H1 (cell line): Measurements from ENCODE around the gene EEF1AKMT3. TPM values are rescaled to one million over a fixed set of nuclear protein-coding genes. Genes with fewer than 3 reads are reported as not detected.

Experiments
- CTCF ChIA-PET: fragments of 300-600 bp; sonication (Branson Sonifier 250); formaldehyde crosslinking; loops from one replicate; lab custom pipeline; 2021; ENCODE audit not compliant: partially characterized antibody; lab: Charles Lee
- POLR2A ChIA-PET: fragments of 300-600 bp; sonication (Branson Sonifier 250); formaldehyde crosslinking; loops from one replicate; lab custom pipeline; 2021; ENCODE audit warnings: inconsistent platforms; ENCODE audit not compliant: partially characterized antibody; lab: Charles Lee
- DNase-seq, 2 experiments: peaks; one replicate each; pipeline versions ENCODE4 v3.0.0 to v3.0.0-alpha.2; 2010 to 2022; ENCODE audit warnings: low spot score in 2 of 2, low read depth in 1 of 2, mixed read lengths in 1 of 2
- FAIRE-seq: peaks from 2 replicates; lab custom pipeline; 2011; peaks lifted over from hg19 to GRCh38; lab: Jason Lieb, UNC
- H2AFZ ChIP-seq: 2 replicates; pipeline ENCODE4 v1.8.1; 2012; ENCODE audit warnings: low read length, inconsistent platforms
- H2AK5ac ChIP-seq: 2 replicates; pipeline ENCODE4 v1.6.1; 2013; ENCODE audit warnings: low read depth, low read length
- H2BK120ac ChIP-seq: replicated peaks from 2 replicates; pipeline ENCODE3; 2013; ENCODE audit warnings: low read depth, low read length, inconsistent platforms
- H2BK12ac ChIP-seq: 2 replicates; pipeline ENCODE4 v1.6.1; 2013; ENCODE audit warnings: low read depth, low read length
- H2BK15ac ChIP-seq: 2 replicates; pipeline ENCODE4 v1.6.1; 2013; ENCODE audit warnings: low read length
- H2BK20ac ChIP-seq: 2 replicates; pipeline ENCODE4 v1.6.1; 2013; ENCODE audit warnings: low read length
- H2BK5ac ChIP-seq: 2 replicates; pipeline ENCODE4 v1.6.1; 2013; ENCODE audit warnings: low read depth, low read length
- H3K14ac ChIP-seq: 2 replicates; pipeline ENCODE4 v1.6.1; 2013; ENCODE audit warnings: inconsistent platforms; ENCODE audit not compliant: insufficient read length
- H3K18ac ChIP-seq: 2 replicates; pipeline ENCODE4 v1.6.1; 2013; ENCODE audit warnings: low read length; ENCODE audit errors: extremely low read depth
- H3K23ac ChIP-seq: 2 replicates; pipeline ENCODE4 v1.6.1; 2013; ENCODE audit warnings: inconsistent platforms; ENCODE audit not compliant: insufficient read length
- H3K23me2 ChIP-seq: 2 replicates; pipeline ENCODE4 v1.6.1; 2013; ENCODE audit warnings: low read depth, low read length
- H3K27ac ChIP-seq: 2 replicates; pipeline ENCODE4 v1.6.1; 2011; ENCODE audit warnings: low read depth, low read length, inconsistent platforms
- H3K27me3 ChIP-seq, 4 experiments: replicated peaks in 1 of 4; 1 replicate in 1 of 4; 2 replicates in 3 of 4; pipeline versions ENCODE4 v1.6.1 to v1.8.1; 2011 to 2013; ENCODE audit warnings: low read length in 3 of 4, mild to moderate bottlenecking in 3 of 4, inconsistent platforms in 2 of 4, mixed read lengths in 2 of 4, moderate library complexity in 1 of 4; ENCODE audit not compliant: control insufficient read depth in 3 of 4, insufficient read depth in 3 of 4; ENCODE audit errors: extremely low read depth in 1 of 4
- H3K36me3 ChIP-seq, 4 experiments: 2 replicates each; pipeline versions ENCODE4 v1.6.1 to v1.8.1; 2011 to 2013; ENCODE audit warnings: mild to moderate bottlenecking in 4 of 4, low read length in 3 of 4, moderate library complexity in 2 of 4, control low read depth in 1 of 4, inconsistent platforms in 1 of 4; ENCODE audit not compliant: insufficient read depth in 4 of 4, control insufficient read depth in 2 of 4
- H3K4ac ChIP-seq: replicated peaks from 2 replicates; pipeline ENCODE3; 2013; ENCODE audit warnings: low read length, low read depth, mixed read lengths, inconsistent platforms; ENCODE audit not compliant: insufficient read length
- H3K4me1 ChIP-seq, 4 experiments: replicated peaks in 1 of 4; 1 replicate in 1 of 4; 2 replicates in 3 of 4; pipeline versions ENCODE4 v1.6.1 to v1.8.1; 2011 to 2013; ENCODE audit warnings: low read length in 3 of 4, inconsistent platforms in 2 of 4, mixed read lengths in 1 of 4; ENCODE audit not compliant: insufficient read depth in 4 of 4, control insufficient read depth in 3 of 4
- H3K4me2 ChIP-seq, 2 experiments: 2 replicates each; pipeline versions ENCODE4 v1.6.1 to v1.8.1; 2011 to 2013; ENCODE audit warnings: low read depth in 2 of 2, low read length in 2 of 2, control low read depth in 1 of 2, inconsistent platforms in 1 of 2, mild to moderate bottlenecking in 1 of 2; ENCODE audit not compliant: insufficient read depth in 1 of 2
- H3K4me3 ChIP-seq, 4 experiments: fragments of 200-600, 300-600 bp in 1 of 4; sonication (generic), shearing (Covaris generic), sonication (Bioruptor Twin) in 1 of 4; 2 replicates each; pipeline versions ENCODE4 v1.5.1 to v1.8.1; 2011 to 2016; ENCODE audit warnings: low read length in 4 of 4, low read depth in 3 of 4, control low read depth in 2 of 4, inconsistent platforms in 2 of 4, mild to moderate bottlenecking in 2 of 4, mixed read lengths in 1 of 4, moderate library complexity in 1 of 4; ENCODE audit not compliant: insufficient read depth in 2 of 4; ENCODE audit errors: extremely low read depth in 1 of 4
- H3K56ac ChIP-seq: replicated peaks from 2 replicates; pipeline ENCODE3; 2013; ENCODE audit warnings: low read depth, mild to moderate bottlenecking, mixed read lengths, low read length, inconsistent platforms; ENCODE audit not compliant: insufficient read length
- H3K79me1 ChIP-seq: 2 replicates; pipeline ENCODE4 v1.6.1; 2013; ENCODE audit warnings: low read depth, low read length, control low read depth
- H3K79me2 ChIP-seq, 2 experiments: 2 replicates each; pipeline versions ENCODE4 v1.6.1 to v1.8.1; 2012 to 2013; ENCODE audit warnings: low read length in 2 of 2, mild to moderate bottlenecking in 2 of 2, inconsistent platforms in 1 of 2; ENCODE audit not compliant: insufficient read depth in 2 of 2, control insufficient read depth in 1 of 2
- H3K9ac ChIP-seq, 4 experiments: replicated peaks in 1 of 4; 1 replicate in 1 of 4; 2 replicates in 3 of 4; pipeline versions ENCODE4 v1.6.1 to v1.8.1; 2011 to 2013; ENCODE audit warnings: low read depth in 3 of 4, low read length in 3 of 4, control low read depth in 2 of 4, mild to moderate bottlenecking in 2 of 4, moderate library complexity in 2 of 4, inconsistent platforms in 1 of 4; ENCODE audit errors: extremely low read depth in 1 of 4
- H3K9me3 ChIP-seq, 2 experiments: 2 replicates each; pipeline versions ENCODE4 v1.6.1 to v1.8.1; 2012 to 2013; ENCODE audit warnings: mild to moderate bottlenecking in 2 of 2, moderate library complexity in 2 of 2, control low read depth in 1 of 2, inconsistent platforms in 1 of 2, low read depth in 1 of 2, low read length in 1 of 2, mixed read lengths in 1 of 2; ENCODE audit not compliant: insufficient read depth in 2 of 2
- H4K20me1 ChIP-seq, 2 experiments: replicated peaks in 1 of 2; 2 replicates each; pipeline versions ENCODE3 to v1.8.1; 2011 to 2013; ENCODE audit warnings: inconsistent platforms in 2 of 2, low read length in 2 of 2, mild to moderate bottlenecking in 1 of 2; ENCODE audit not compliant: insufficient read depth in 2 of 2, control insufficient read depth in 1 of 2
- H4K5ac ChIP-seq: 2 replicates; pipeline ENCODE4 v1.6.1; 2013; ENCODE audit warnings: low read length, low read depth, mixed read lengths, inconsistent platforms; ENCODE audit not compliant: insufficient read length
- H4K8ac ChIP-seq: 2 replicates; pipeline ENCODE4 v1.8.0; 2013; ENCODE audit warnings: mild to moderate bottlenecking, moderate library complexity, low read length, inconsistent platforms; ENCODE audit not compliant: insufficient read depth; ENCODE audit errors: extremely low read depth
- H4K91ac ChIP-seq: replicated peaks from 2 replicates; pipeline ENCODE3; 2013; ENCODE audit warnings: low read length, mixed read lengths, inconsistent platforms; ENCODE audit not compliant: insufficient read length
- BCL11A ChIP-seq, 2 experiments: IDR thresholded peaks; one replicate each; pipeline ENCODE4 v1.6.1; 2011; ENCODE audit warnings: low read depth in 2 of 2, low read length in 2 of 2, mild to moderate bottlenecking in 2 of 2
- SIX5 ChIP-seq: IDR thresholded peaks from 2 replicates; pipeline ENCODE4 v1.6.1; 2011; ENCODE audit warnings: mild to moderate bottlenecking, low read depth, low read length
- WGBS, 2 experiments: shearing (Covaris generic) in 1 of 2; methylation state at CpG; one replicate each; pipeline versions ENCODE4 v1.1.6 to v1.1.7; 2013 to 2015; ENCODE audit warnings: low lambda C conversion rate in 2 of 2, mixed read lengths in 2 of 2, inconsistent platforms in 1 of 2, low coverage in 1 of 2, missing lambda C conversion rate in 1 of 2; ENCODE audit not compliant: insufficient replicate concordance in 2 of 2, insufficient coverage in 1 of 2, insufficient read length in 1 of 2; ENCODE audit errors: extremely low coverage in 1 of 2, missing lambda C conversion rate in 1 of 2; 5-methylcytosine and 5-hydroxymethylcytosine counted together
- polyA plus RNA-seq, 7 experiments: library from polyadenylated mRNA; depleted of rRNA in 3 of 7; stranded (reverse) in 5 of 7; unstranded in 2 of 7; fragments of >200 nt in 5 of 7; fragments of 200-250 nt in 2 of 7; gene quantifications; 1 replicate in 5 of 7; 2 replicates in 1 of 7; 4 replicates in 1 of 7; pipeline versions ENCODE4 v1.2.1 to v1.2.3, GENCODE V29; 2011 to 2013; ENCODE audit warnings: missing spikeins in 2 of 7, mixed read lengths in 2 of 7
- total RNA-seq: library from RNA; stranded (reverse); fragmentation: NEBNext Ultra II Directional; extraction: Animal tissue kit (Norgen Biotek cat#: 25700); gene quantifications from 2 replicates; pipeline ENCODE4 v1.2.1, GENCODE V29; 2021

The EEF1AKMT3 gene
- total and polyA plus RNA-seq, 2 of the 8 experiments (the other 6 are each of a cell fraction or from before 2014, with no cell fraction given), result 3.1 to 4.4 TPM

DNA sequence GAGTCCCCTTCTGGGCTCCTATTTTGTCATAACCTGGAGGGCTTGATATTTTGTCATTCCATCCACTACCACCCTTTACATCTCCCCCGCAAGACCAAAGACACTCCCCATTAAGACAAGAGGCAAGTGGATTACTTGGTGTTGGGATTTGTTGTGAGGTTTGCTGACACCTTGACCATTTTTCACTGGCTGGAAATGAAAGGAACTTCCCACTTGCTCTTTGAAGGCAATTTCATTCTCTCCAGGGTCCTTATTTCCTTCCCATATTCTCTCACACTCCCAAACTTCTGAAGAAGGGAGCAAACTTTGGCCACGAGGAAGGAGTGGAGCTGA, 48.8 kb upstream of the EEF1AKMT3 start:
- TF ChIP-seq BCL11A (IDR thresholded peaks at IDR 0.05; ENCODE audit: low read depth in 2 of 2, low read length in 2 of 2) (no peak), SIX5 (no peak)
- H2BK12ac ChIP-seq, result no peak overlapping the region
- H3K56ac ChIP-seq, result no peak overlapping the region
- peaks cover 18 to 46% (median 36%) of the 10 kb centered on the region in 4 experiments for H3K27me3 ChIP-seq
- peaks cover 0 to 20% (median 13%) of the 10 kb centered on the region in 4 experiments; a peak in 5 of 7 replicates for H3K4me1 ChIP-seq
- no peak overlapping the region for H4K91ac ChIP-seq
- peaks cover 12% of the 10 kb centered on the region; the same call in 1 of the 2 replicates for H3K23me2 ChIP-seq
- ChIA-PET CTCF (interaction anchor here (0.6 to 11.7 kb wide), 7 partner anchors 10 to 694 kb away, joined by 3 to 149 read pairs (median 4); partner anchors contain the start of gene AGAP2), POLR2A (interaction anchor here (1.0 to 7.4 kb wide), 8 partner anchors 9 to 140 kb away, joined by 3 to 59 read pairs (median 4); partner anchors contain the start of genes AGAP2, CYP27B1 and TSPAN31)
- peaks cover 2 to 9% of the 10 kb centered on the region in 2 experiments for H4K20me1 ChIP-seq
- no peak overlapping the region for H2BK20ac ChIP-seq
- H2AFZ ChIP-seq, result no peak overlapping the region
- WGBS, 2 experiments, result 76% methylated on average over 2 of the region's 2 CpGs; no CpG with 5 or more reads in 1 of the 2 experiments
- no peak overlapping the region for H3K18ac ChIP-seq
- no peak overlapping the region for H3K4ac ChIP-seq
- no peak overlapping the region for H3K4me3 ChIP-seq
- no peaks in the 10 kb centered on the region for H3K79me2 ChIP-seq
- no peaks in the 10 kb centered on the region for H3K79me1 ChIP-seq
- no peak for DNase-seq
- H3K9me3 ChIP-seq, result no peaks in the 10 kb centered on the region
- H2BK120ac ChIP-seq, result no peak overlapping the region
- FAIRE-seq, result no peak
- no peak overlapping the region for H2AK5ac ChIP-seq
- H3K4me2 ChIP-seq, result no peak overlapping the region
- no peak overlapping the region for H3K27ac ChIP-seq
- no peak overlapping the region for H3K14ac ChIP-seq
- no peak overlapping the region for H4K8ac ChIP-seq
- H2BK5ac ChIP-seq, result no peak overlapping the region
- H3K9ac ChIP-seq, result no peak overlapping the region
- H3K23ac ChIP-seq, result no peak overlapping the region
- H4K5ac ChIP-seq, result no peak overlapping the region
- H2BK15ac ChIP-seq, result no peak overlapping the region
- peaks cover 0 to 8% (median 3%) of the 10 kb centered on the region in 4 experiments; a peak in 3 of 8 replicates for H3K36me3 ChIP-seq
